Body of pancreas (tissue), 4 donors: ENCODE measurements around the gene RPUSD1.

ENCODE experiments used
- CTCF ChIP-seq, 7 experiments: fragments of 450-650 bp in 4 of 7; fragments of 200-600 bp in 3 of 7; sonication (generic) in 3 of 7; IDR thresholded peaks; one replicate each; pipeline ENCODE4 v1.5.1; 2016 to 2019; ENCODE audit warnings: antibody characterized with exemption in 7 of 7
- POLR2A ChIP-seq, 3 donors: fragments of 450-650 bp; IDR thresholded peaks; one replicate each; pipeline ENCODE4 v1.6.1; 2016; ENCODE audit warnings: antibody characterized with exemption in 3 of 3, mild to moderate bottlenecking in 2 of 3

GRCh38 chr16:767743-768235, 20.4 kb downstream of the RPUSD1 start:
- TF ChIP-seq CTCF (IDR thresholded peaks at IDR 0.05) (no peak), POLR2A (IDR thresholded peaks at IDR 0.05) (no peak)
